A375 (cell line): Measurements from ENCODE around the gene RPS19BP1. TPM values are rescaled to one million over a fixed set of nuclear protein-coding genes. Genes with fewer than 3 reads are reported as not detected.

Experiments used
- total RNA-seq: library from RNA; depleted of rRNA; stranded (reverse); fragments of >200 nt; shearing (Covaris generic); gene quantifications from 2 replicates; pipeline ENCODE4 v1.2.3, GENCODE V29; 2014; rRNA removed

Gene RPS19BP1
- 153 and 177 TPM in 2 replicates for total RNA-seq

GRCh38 chr22:39532215-39533073 is at the start of gene RPS19BP1:
Gene RPS19BP1, minus strand, starts transcription at chr22:39532748. Its CDS starts 10 bp downstream, at chr22:39532738.

GRCh38 chr22:39570665-39571064 is 38.1 kb upstream of the RPS19BP1 start, which contains the start of gene CACNA1I:
Gene CACNA1I, plus strand, starts transcription at chr22:39570753. Its CDS starts 0 bp downstream, at chr22:39570753.

GRCh38 chr22:39520226-39521105 is 12.1 kb downstream of the RPS19BP1 start, which contains the start of gene ATF4:
Gene ATF4, plus strand, starts transcription at chr22:39520562. Its CDS starts 884 bp downstream, at chr22:39521446.

GRCh38 chr22:39502109-39502788 is 30.3 kb downstream of the RPS19BP1 start, which contains the start of gene MIEF1:
Gene MIEF1, plus strand, starts transcription at chr22:39502290. Its CDS starts 9,005 bp downstream, at chr22:39511295.

Other genes starting within 250 kb of the RPS19BP1 start
- gene RPL3, start 213.1 kb downstream of the RPS19BP1 start, total RNA-seq: 2,938 and 3,056 TPM in 2 replicates
- 6.8 and 8.7 TPM in 2 replicates for gene SYNGR1, start 182.8 kb downstream of the RPS19BP1 start, total RNA-seq
- 12.1 and 14.0 TPM in 2 replicates for gene TAB1, start 133.0 kb downstream of the RPS19BP1 start, total RNA-seq
- 0.29 and 0.64 TPM in 2 replicates for gene MGAT3, start 75.7 kb downstream of the RPS19BP1 start, total RNA-seq
- 26.7 and 30.0 TPM in 2 replicates for gene MIEF1, start 30.5 kb downstream of the RPS19BP1 start, total RNA-seq
- 643 and 678 TPM in 2 replicates for gene ATF4, start 12.2 kb downstream of the RPS19BP1 start, total RNA-seq
- gene CACNA1I, start 38.0 kb upstream of the RPS19BP1 start, total RNA-seq: not detected in 2 replicates